ENCODE measurements around the gene TOM1. TPM values are rescaled to one million over a fixed set of nuclear protein-coding genes. Genes with fewer than 3 reads are reported as not detected.

TOM1 gene
- polyA plus RNA-seq, 2 of the 4 experiments (the other 2 are of a cell fraction) = 14.5 to 16.6 TPM

DNA sequence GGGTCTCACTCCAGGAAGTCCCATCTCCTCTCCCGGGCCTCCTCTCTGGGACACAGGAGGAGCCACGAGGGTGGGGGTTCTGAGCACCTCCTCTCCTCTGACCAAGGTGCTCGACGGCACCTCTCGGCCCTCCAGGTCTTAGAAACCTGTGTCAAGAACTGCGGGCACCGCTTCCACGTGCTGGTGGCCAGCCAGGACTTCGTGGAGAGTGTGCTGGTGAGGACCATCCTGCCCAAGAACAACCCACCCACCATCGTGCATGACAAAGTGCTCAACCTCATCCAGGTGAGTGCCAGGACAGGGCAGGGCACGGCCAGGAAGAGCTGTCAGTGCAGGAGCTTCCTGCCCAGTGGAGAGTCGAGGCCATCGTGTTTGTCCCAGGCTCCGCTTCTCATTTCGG is 23.2 kb downstream of the TOM1 start:
- ChIA-PET POLR2A (no interaction called here), CTCF (interaction anchor here (0.6 kb wide), 1 partner anchor 605 kb away, joined by 3 read pairs; no protein-coding TSS in a partner anchor)
- no peak for FAIRE-seq
- no peak overlapping the region for H3K4me3 ChIP-seq
- H3K9me3 ChIP-seq = no peaks in the 10 kb centered on the region
- no peak overlapping the region for H3K27ac ChIP-seq
- no peak for DNase-seq (ENCODE audit: low read depth in 1 of 2, low spot score in 1 of 2)
- no peak overlapping the region for H3K4me2 ChIP-seq
- H3K4me1 ChIP-seq = no peaks in the 10 kb centered on the region
- 90% methylated on average over 8 of the region's 15 CpGs for WGBS (ENCODE audit: missing lambda C conversion rate)
- no peak for ATAC-seq
- TF ChIP-seq CHD2 (IDR thresholded peaks at IDR 0.05; ENCODE audit: low read length, partially characterized antibody) (no peak), KDM1A (IDR thresholded peaks at IDR 0.05; ENCODE audit: low read depth) (no peak), BHLHE40 (IDR thresholded peaks at IDR 0.05; ENCODE audit: low read depth, low read length) (no peak), ELK1 (IDR thresholded peaks at IDR 0.05; ENCODE audit: low read depth, low read length) (no peak), RFX5 (IDR thresholded peaks at IDR 0.05) (no peak), HOXA7 (CRISPR knock-in tag; IDR thresholded peaks at IDR 0.05) (no peak), POLR2A (IDR thresholded peaks at IDR 0.05; ENCODE audit: low read length) (no peak), MAZ (IDR thresholded peaks at IDR 0.05; ENCODE audit: borderline replicate concordance, low read depth, low read length) (no peak), TFCP2L1 (CRISPR knock-in tag; IDR thresholded peaks at IDR 0.05) (no peak), KDM5A (IDR thresholded peaks at IDR 0.05) (no peak), FOXS1 (CRISPR knock-in tag; IDR thresholded peaks at IDR 0.05) (no peak), HOXB5 (CRISPR knock-in tag; IDR thresholded peaks at IDR 0.05) (no peak), EHF (CRISPR knock-in tag; IDR thresholded peaks at IDR 0.05) (no peak)

DNA sequence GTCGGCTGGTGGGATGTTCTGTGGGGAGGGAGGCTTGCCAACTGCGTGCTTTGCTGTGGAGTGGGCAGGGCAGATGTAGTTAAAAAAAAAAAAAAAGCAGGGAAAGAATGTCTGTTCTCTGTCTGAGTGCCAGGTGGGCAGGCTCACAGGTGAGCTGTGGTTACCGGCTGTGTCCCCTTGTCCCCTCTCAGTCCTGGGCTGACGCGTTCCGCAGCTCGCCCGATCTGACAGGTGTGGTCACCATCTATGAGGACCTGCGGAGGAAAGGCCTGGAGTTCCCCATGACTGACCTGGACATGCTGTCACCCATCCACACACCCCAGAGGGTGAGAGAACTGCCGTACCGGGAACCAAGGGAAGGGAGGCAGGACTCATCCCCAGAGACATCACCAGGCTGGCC is 23.6 kb downstream of the TOM1 start:
- H3K27ac ChIP-seq = no peak overlapping the region
- no peak for DNase-seq (ENCODE audit: low read depth in 1 of 2, low spot score in 1 of 2)
- POLR2A ChIA-PET = no interaction called here
- TF ChIP-seq NR3C1 (IDR thresholded peaks at IDR 0.05) (no peak), HDAC2 (IDR thresholded peaks at IDR 0.05) (no peak), ZNF302 (CRISPR knock-in tag; IDR thresholded peaks at IDR 0.05) (no peak)
- no peaks in the 10 kb centered on the region for H3K4me1 ChIP-seq
- no peak overlapping the region for H3K4me2 ChIP-seq
- CTCF ChIA-PET = interaction anchor here (0.6 kb wide), 1 partner anchor 604 kb away, joined by 3 read pairs; no protein-coding TSS in a partner anchor
- no peak for FAIRE-seq
- H3K9me3 ChIP-seq = no peaks in the 10 kb centered on the region
- 84% methylated on average over 10 of the region's 11 CpGs for WGBS (ENCODE audit: missing lambda C conversion rate)
- ATAC-seq = no peak
- no peak overlapping the region for H3K4me3 ChIP-seq

DNA sequence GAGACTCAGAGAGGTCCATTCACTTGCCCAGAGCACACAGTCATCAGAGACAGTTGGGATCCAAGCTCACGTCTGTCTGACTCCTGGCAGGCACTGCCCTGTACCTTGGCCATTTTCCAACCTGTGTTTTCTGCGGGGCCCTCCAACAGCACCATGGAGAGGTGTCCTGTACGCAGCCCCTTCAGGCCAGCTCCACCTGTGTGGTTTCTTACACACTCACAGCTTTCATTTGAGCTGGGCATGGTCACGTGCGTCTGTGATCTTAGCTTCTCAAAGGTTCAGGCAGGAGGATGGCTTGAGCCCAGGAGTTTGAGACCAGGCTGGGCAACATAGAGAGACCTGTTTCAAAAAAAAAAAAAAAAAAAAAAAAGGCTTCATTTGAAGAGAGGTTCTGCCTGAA is 24.4 kb downstream of the TOM1 start:
- no peak for FAIRE-seq
- WGBS (ENCODE audit: missing lambda C conversion rate) = 93% methylated on average over 3 of the region's 5 CpGs
- TF ChIP-seq EP300 (IDR thresholded peaks at IDR 0.05) = no peak
- no peak for TF ChIP-seq RARB (CRISPR knock-in tag; IDR thresholded peaks at IDR 0.05)
- TF ChIP-seq ZSCAN20 (CRISPR knock-in tag; IDR thresholded peaks at IDR 0.05) = no peak
- no peak for TF ChIP-seq ZC3H11A (IDR thresholded peaks at IDR 0.05)
- no peak for TF ChIP-seq ESRRA (IDR thresholded peaks at IDR 0.05; ENCODE audit: borderline replicate concordance, low read length)
- TF ChIP-seq MAFK (IDR thresholded peaks at IDR 0.05; ENCODE audit: partially characterized antibody) = no peak
- no peak for TF ChIP-seq NR3C1 (IDR thresholded peaks at IDR 0.05)
- no peak for TF ChIP-seq CEBPB (IDR thresholded peaks at IDR 0.05)
- TF ChIP-seq PBX3 (IDR thresholded peaks at IDR 0.05) = no peak
- TF ChIP-seq RCOR1 (IDR thresholded peaks at IDR 0.05; ENCODE audit: low read depth, low read length) = no peak
- TF ChIP-seq RNF2 (IDR thresholded peaks at IDR 0.05; ENCODE audit: borderline replicate concordance, low read depth) = no peak
- TF ChIP-seq SREBF2 (IDR thresholded peaks at IDR 0.05) = no peak
- TF ChIP-seq USF2 (IDR thresholded peaks at IDR 0.05) = no peak
- ATAC-seq = no peak
- Histone ChIP-seq H3K4me1 (no peaks in the 10 kb centered on the region), H3K4me2 (no peak overlapping the region), H3K9me3 (no peaks in the 10 kb centered on the region), H3K4me3 (no peak overlapping the region), H3K27ac (no peak overlapping the region)
- ChIA-PET CTCF (interaction anchor here (0.8 kb wide), 1 partner anchor 27 kb away, joined by 4 read pairs; no protein-coding TSS in a partner anchor), POLR2A (interaction anchor here (0.7 kb wide), 1 partner anchor 18 kb away, joined by 4 read pairs; no protein-coding TSS in a partner anchor)
- DNase-seq (ENCODE audit: low read depth in 1 of 2, low spot score in 1 of 2) = no peak
